NCI-H1105 (cell line): Measurements from ENCODE around the gene ZFYVE26.

ENCODE experiments used
- DNase-seq: peaks from one replicate; lab custom pipeline; 2025; lab: John Stamatoyannopoulos, UW

Gene ZFYVE26

DNA sequence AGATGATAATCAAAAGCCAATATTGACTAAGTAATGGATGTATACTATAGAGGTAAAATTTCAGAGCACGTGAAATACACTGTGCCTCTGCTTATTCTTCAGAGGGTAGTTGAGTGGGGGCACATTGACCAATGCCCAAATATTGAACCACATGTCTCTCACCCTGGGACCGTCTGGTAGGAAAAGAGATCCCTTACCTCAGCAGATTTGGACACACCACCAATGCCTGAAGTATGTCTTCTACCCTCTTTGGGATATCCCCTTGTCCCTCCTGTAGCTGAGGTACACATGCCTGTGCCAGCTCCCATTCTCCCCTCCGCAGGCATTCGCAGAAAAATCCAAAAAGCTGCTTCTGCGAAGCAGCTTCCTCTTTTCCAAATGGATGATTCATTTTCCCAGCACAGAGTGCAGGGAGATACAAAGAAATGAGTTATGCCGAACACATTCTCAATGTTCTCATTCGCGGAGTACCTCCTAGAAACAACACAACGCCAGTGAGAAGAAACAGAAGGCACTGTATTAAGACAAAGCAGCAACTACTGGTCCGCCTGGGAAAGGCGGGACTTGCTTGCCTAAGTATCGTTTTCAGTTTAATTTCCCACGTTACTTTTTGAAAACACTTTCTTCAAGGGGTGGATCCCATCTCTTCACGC is 691 bp downstream of the ZFYVE26 start:
- DNase-seq: no peak

DNA sequence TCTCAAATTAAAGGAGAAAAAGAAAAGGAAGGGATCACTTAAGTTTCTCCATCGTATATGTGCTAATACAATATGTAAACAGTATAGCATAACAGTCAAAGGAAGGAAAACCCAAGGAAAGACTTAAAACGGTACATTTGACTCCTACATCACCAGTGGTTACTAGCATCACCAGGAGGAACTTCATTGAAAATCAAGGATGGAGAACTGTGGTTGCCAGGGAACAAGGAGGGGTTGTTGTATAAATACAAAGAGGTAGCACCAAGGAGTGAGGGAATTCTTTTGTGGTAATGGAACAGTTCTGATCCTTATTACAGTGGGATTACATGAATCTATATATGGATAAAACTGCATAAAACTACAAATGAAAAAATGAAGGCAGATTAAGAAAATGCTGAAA is 1.6 kb downstream of the ZFYVE26 start:
- DNase-seq: no peak

GRCh38 chr14:67806246-67806645 is 10.1 kb downstream of the ZFYVE26 start:
- no peak for DNase-seq

DNA sequence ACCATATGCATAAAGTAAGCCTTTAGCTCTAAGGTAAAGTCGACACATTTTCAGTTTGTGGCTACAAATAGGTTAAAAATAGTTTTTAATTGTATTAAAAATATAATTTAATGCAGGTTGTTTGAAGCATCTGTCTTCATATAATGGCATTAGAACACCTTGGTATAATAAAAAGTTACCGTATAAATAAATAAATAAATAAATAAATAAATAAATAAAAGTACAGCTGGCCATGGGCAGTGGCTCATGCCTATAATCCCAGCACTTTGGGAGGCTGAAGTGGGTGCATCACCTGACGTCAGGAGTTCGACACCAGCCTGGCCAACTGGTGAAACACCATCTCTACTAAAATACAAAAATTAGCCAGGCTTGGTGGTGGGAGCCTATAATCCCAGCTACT is 15.6 kb downstream of the ZFYVE26 start:
- DNase-seq: no peak

- no peak for DNase-seq
Measured at GRCh38 chr14:67798731-67799130, 17.7 kb downstream of the ZFYVE26 start.

DNA sequence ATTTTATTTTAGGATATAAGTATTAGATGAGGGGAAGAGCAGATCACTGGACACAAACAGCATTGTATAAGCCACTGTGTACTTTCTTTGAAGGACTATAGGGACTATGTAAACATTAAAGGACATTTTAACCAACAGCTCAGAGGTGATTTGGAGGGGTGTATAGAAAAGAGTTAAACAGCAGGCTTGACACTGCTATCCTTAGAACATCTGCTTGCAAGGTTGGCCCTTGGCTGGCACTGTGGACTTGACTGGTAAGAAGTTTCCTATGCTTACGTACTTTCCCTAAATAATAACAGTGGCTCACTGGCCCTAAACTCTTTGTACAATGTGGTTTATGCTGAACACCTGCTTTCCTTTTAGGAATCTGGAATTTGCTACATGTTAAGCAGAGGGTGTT is 28.7 kb downstream of the ZFYVE26 start:
- DNase-seq: no peak

DNA sequence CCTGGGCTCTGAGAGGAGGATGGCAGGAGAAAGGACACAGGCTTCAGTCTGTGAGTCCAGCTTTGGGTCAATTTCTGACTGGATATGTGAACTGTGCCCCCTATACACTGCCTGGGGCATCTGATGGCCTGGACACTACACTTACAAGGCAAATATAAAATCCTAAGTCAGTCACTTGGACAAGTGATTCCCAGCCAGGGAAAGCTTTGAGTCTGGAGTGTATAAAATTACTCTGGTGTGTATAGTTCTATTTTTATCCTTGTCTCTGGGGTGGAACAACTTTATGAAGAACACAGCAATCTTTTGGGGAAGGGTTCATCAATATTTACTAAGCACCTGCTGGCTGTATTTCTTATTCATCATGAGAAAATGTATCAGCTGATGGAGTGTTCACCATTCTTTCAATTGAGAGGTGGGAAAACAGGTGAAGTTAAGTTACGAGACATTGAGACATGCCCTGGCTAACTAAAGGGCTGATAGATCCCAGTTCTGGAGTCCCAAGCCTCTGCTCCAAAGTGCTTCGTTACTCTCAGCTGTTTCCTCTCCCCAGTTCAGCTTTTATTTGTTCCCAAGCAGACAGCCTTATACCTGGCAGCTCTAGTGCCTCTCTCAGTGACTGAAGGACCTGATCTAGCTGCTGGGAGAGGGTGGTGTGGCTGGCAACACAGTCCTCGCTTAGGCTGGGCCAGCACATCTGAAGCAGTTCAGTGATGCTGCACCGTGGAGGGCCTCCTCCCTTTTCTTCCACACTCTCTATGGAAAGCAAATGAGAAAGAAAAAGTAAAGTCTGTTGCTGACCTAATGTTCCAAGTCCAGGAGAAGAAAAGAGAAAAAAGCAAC is 30.9 kb downstream of the ZFYVE26 start:
- DNase-seq: no peak

- DNase-seq: no peak
Measured at GRCh38 chr14:67784244-67784823, 32.1 kb downstream of the ZFYVE26 start.

DNA sequence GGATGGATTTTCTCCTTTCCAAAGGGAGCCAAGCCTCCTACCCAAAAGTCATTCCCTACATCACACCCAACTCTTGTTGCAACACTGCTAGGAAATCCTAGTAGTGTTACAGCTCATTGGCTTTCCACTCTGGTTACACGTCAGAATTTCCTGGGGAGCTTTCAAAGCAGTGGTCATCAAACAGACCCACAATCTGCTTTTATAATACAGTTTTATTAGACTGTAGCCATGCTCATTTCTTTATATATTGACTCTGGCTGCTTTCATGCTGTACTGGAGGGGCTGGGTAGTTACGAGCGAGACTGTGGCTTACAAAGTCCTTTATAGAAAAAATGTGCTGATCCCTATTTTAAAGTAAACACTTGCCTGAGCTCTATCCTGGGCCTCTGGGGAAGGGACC is 34.3 kb downstream of the ZFYVE26 start:
- DNase-seq: no peak

GRCh38 chr14:67778792-67779191 is 37.6 kb downstream of the ZFYVE26 start:
- DNase-seq: no peak

DNA sequence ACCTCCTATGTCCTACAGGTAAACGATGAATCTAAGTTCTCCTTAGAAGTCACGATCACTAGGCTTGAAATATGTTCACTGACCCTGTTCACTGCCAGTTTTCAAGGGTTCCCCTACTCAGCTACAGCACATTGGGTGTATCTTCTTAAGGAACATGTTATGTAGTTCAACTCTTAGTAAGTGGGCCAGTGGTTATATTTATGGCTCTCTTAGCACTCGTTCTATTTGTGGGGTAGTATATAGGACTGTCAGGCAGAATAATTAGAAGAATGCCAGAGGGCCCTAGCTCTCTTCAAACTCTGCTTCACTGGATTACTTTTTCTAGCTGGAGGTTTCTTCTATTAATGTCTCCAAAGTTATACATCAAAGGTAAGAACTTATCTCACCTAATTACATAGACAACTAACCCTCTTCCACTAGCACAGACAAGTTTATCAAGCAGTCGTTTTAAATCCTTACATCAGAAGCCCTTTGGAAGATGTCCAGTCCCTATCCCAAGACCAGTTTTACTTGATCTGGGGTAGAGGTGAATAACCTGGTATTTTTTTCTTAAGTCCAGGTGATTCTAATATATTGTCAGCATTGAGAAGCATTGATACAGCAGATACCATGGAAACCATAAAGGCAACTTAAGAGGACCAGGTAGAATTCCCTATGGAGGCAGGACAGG is 39.6 kb downstream of the ZFYVE26 start:
- DNase-seq: no peak

DNA sequence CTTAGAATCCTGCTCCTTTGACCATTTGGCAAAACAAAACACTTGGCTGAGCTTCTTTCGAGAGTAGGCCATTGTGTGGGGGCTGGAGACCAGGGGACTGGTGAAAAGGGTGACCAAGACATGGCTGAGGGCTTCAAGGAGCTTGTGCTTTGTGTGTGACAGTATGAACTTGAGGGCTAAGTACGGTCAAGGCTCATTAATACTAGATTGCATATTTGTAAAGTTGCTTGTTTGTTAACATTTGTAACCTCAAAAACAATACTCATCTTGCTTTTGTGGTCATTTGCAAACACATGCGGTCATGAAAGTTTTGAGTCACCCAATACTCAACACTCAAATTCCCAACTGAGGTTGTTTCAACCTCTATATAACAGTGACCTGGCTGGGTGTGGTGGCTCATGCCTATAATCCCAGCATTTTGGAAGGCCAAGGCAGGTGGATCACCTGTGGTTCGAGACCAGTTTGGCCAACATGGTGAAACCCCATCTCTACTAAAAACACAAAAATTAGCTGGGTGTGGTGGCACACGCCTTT is 42.5 kb downstream of the ZFYVE26 start:
- no peak for DNase-seq

GRCh38 chr14:67768219-67768618 is 48.2 kb downstream of the ZFYVE26 start:
- DNase-seq: no peak

- no peak for DNase-seq
Measured at GRCh38 chr14:67766035-67766680, 50.2 kb downstream of the ZFYVE26 start.

GRCh38 chr14:67765192-67765834 is 51.1 kb downstream of the ZFYVE26 start:
- DNase-seq: no peak

DNA sequence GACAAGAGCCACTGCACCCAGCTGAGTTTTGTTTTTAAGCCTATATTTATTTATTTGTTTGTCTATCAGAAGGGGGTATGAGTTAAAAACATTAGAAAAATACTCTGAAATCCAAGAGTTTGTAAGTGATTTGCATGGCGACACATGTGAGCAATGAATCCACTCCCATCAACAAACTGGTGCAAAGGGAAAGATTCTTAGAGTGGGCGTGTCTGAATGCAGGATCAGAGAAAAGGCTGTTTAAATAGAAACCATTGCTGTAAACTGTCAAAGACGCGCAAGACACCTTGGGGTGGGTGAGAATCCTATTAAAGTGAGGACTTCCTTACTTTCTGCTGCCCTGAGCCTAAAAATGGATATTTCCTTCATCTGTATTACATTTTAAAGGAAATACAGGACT is 51.9 kb downstream of the ZFYVE26 start:
- no peak for DNase-seq

DNA sequence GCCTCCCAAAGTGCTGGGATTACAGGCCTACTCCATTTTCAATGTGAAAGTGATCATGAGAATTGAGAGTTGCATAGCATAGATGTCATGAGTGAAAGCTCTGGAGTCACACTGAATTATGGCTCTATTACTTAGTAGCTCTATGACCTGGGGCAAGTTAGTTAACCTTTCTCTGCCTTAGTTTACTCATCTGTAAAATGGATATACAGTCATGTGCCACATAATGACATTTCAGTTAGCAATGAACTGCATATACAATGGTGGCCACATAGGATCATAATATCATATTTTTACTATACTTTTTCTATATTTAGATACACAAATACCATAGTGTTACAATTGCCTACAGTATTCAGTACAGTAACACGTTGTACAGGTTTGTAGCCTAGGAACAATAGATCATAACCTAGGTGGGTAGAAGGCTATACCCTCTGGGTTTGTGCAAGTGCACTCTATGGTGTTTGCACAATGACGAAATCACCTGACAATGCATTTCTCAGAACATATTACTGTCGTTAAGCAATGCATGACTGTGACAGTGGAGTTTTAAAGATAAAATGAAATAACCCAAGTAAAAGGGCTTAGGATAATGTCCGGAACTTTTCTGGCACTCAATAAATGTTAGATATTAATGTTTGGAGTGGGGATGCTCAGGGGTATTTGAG is 53.1 kb downstream of the ZFYVE26 start:
- DNase-seq: no peak

DNA sequence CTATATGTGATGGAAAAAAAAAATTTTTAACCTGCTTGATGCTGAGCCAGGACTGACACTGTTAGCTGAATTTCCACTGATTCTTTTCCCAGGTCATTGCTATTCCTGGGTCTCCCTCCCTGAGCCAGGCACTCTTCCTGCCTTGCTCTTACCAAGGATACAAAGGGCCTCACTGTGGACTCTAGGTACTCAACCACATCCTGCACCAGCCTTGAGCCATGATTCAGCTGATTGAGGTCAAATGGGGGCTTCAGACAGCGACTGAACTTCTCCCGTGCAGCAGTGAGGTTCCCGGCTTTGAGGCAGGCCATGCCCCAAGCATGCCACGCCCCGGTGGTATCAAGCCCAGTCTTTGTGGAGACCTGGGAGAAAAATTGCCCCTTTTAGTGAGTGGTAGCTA is 54.3 kb downstream of the ZFYVE26 start:
- DNase-seq: no peak

DNA sequence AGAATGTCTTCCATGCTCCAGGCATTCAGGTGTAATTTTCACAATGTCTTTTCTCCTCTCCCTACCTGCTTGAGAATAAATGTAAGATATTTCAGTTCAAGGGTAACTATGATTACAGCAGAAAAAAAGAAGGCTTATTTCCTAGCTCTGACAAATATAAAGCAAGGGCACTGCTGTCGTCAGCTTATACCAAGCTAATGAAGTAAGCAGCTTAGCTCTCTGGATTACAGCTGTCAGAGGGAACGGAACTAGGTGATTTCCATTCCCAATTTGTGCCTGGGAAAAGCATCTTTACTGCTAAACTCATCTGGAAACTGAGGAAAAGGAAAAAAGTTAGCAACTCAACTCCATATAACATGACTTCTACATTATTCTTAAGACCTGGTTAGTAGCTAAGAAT is 56.5 kb downstream of the ZFYVE26 start:
- no peak for DNase-seq

DNA sequence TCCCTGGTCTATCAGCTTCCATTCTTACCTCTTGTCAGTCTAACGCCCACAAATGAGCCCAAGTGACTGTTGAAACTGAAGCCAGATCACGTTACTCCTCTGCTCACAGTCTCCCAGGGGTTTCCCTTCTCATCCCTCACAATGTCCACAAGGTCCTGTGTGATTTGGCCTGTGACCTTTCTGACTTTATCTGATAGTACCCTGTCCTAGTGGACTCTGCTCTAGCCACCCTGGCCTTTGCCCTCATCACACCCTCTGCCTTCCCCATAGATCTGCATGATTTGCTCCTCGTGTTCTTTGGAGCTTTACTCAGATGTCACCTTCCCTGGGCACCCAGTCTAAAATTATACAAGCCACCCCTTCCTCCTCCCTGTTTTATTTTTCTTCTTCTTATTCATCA is 59.2 kb downstream of the ZFYVE26 start:
- no peak for DNase-seq

DNA sequence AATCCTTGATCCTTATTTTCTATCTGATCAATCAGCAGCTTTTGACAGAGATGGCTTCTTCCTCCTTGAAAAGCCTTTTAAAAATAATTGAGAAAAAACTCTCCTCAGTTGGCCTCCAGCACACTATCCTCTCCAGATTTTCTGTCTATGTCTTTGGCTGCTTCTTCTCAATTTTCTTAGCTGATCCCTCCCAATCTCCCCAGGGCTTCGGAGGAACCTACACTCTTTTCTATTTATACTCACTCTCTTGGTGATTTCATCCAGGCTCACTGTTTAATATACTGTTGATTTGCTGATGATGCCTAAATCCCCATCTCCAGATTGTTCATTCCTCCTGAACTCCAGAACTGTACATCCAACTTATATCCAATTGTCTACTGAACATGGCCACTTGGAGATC is 59.9 kb downstream of the ZFYVE26 start:
- no peak for DNase-seq
